ENCODE measurements around the gene PCDH10.
"Not testable (repeated sequence)": the region's sequence is repeated elsewhere in the genome, so short reads cannot be mapped to it uniquely, and the experiment has no call there.

The PCDH10 gene

DNA sequence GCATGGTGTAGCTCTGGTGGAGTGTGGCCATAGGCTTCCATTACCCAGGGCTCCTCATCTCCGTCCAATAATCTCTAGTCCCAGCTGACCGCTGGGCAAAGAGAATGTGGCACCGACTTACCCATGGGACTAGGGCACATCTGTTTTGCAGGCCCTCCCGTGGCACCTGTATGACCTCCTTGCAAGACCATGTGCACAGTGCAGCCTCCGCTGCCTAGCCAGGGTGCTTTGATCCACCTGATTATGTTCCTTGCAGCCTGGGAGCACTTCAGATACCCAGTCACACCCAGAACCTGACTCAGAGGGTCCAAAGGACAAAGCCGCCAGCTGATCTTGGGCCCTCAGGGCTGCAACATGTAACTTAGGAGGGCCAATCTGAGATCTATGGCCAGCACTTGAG, 84.8 kb downstream of the PCDH10 start:
- no peak for DNase-seq (ENCODE audit: low read depth, low spot score)

- DNase-seq (ENCODE audit: low read depth, low spot score) = not testable (repeated sequence)
These were observed 91.4 kb downstream of the PCDH10 start for GRCh38 chr4:133240451-133240850.

All from ELF-1 (cell line).